Mesothelial cell of epicardium (in vitro differentiated cells): ENCODE data around the gene LRRC42. TPM values are rescaled to one million over a fixed set of nuclear protein-coding genes. Genes with fewer than 3 reads are reported as not detected.

ENCODE experiments used
- DNase-seq, 2 experiments: peaks; one replicate each; pipeline ENCODE4 v3.0.0; 2021; ENCODE audit warnings: low spot score in 2 of 2; ENCODE audit not compliant: unreplicated experiment in 2 of 2
- H3K27ac Mint-ChIP-seq: 2 replicates; pipeline ENCODE4 v1.8.0; 2021; ENCODE audit warnings: mixed read lengths
- H3K27me3 Mint-ChIP-seq: 2 replicates; pipeline ENCODE4 v1.8.0; 2021; ENCODE audit warnings: low read depth, mixed read lengths
- H3K36me3 Mint-ChIP-seq: 2 replicates; pipeline ENCODE4 v1.8.0; 2021; ENCODE audit warnings: mixed read lengths
- H3K4me1 Mint-ChIP-seq: 2 replicates; pipeline ENCODE4 v1.8.0; 2021; ENCODE audit warnings: mixed read lengths
- H3K4me3 Mint-ChIP-seq: 2 replicates; pipeline ENCODE4 v1.8.0; 2021; ENCODE audit warnings: mild to moderate bottlenecking, moderate library complexity, mixed read lengths
- H3K9me3 Mint-ChIP-seq: 2 replicates; pipeline ENCODE4 v1.8.0; 2021; ENCODE audit warnings: mixed read lengths
- CTCF ChIP-seq: fragments of 200-600 bp; sonication (generic); IDR thresholded peaks from one replicate; pipeline ENCODE4 v1.5.0; 2021; ENCODE audit warnings: antibody characterized with exemption; ENCODE audit not compliant: unreplicated experiment
- total RNA-seq: library from RNA; stranded (reverse); gene quantifications from 3 replicates; pipeline ENCODE4 v1.2.1, GENCODE V29; 2021

LRRC42 gene
- total RNA-seq, 1 donor from 2014 or later, result 43.2 TPM

- no peak for TF ChIP-seq CTCF
- Mint-ChIP-seq H3K27ac (no peak overlapping the region), H3K4me1 (peaks cover 7% of the 10 kb centered on the region), H3K9me3 (peaks cover 19% of the 10 kb centered on the region), H3K27me3 (no peaks in the 10 kb centered on the region), H3K4me3 (no peak overlapping the region), H3K36me3 (peaks cover 60% of the 10 kb centered on the region)
- no peak for DNase-seq
Observed at GRCh38 chr1:53930932-53931331, 15.2 kb upstream of the LRRC42 start.

GRCh38 chr1:53931523-53931922 is 14.6 kb upstream of the LRRC42 start:
- H3K9me3 Mint-ChIP-seq, result peaks cover 20% of the 10 kb centered on the region
- no peak for TF ChIP-seq CTCF
- no peak for DNase-seq
- no peaks in the 10 kb centered on the region for H3K27me3 Mint-ChIP-seq
- H3K27ac Mint-ChIP-seq, result no peak overlapping the region
- H3K36me3 Mint-ChIP-seq, result peaks cover 59% of the 10 kb centered on the region
- H3K4me3 Mint-ChIP-seq, result no peak overlapping the region
- H3K4me1 Mint-ChIP-seq, result peaks cover 7% of the 10 kb centered on the region

- H3K4me3 Mint-ChIP-seq, result no peak overlapping the region
- peaks cover 2% of the 10 kb centered on the region for H3K4me1 Mint-ChIP-seq
- no peak overlapping the region for H3K27ac Mint-ChIP-seq
- TF ChIP-seq CTCF, result no peak
- peaks cover 58% of the 10 kb centered on the region for H3K36me3 Mint-ChIP-seq
- DNase-seq, result no peak
- no peaks in the 10 kb centered on the region for H3K27me3 Mint-ChIP-seq
- H3K9me3 Mint-ChIP-seq, result peaks cover 23% of the 10 kb centered on the region
Observed at GRCh38 chr1:53934170-53934765, 11.9 kb upstream of the LRRC42 start.

DNA sequence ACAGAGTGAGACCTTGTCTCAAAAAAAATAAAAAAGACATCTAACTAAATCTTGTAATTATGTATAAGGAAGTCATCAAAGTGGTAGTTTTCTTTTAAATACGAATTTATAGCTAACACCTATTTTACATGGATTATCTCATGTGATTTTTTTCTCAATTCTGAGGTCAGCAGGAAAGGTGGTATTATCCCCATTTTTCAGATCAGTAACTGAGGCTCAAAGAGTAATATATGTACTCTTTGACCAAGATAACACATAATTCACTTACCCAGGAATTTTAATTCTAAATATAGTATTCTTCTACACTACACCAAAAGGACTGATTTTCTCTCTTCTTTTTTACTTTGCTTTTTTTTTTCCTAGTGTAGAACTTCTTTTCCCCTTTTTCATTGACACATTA is 9.7 kb upstream of the LRRC42 start:
- peaks cover 55% of the 10 kb centered on the region for H3K36me3 Mint-ChIP-seq
- H3K9me3 Mint-ChIP-seq, result peaks cover 18% of the 10 kb centered on the region
- H3K27me3 Mint-ChIP-seq, result no peaks in the 10 kb centered on the region
- no peak for TF ChIP-seq CTCF
- no peak for DNase-seq
- no peak overlapping the region for H3K4me3 Mint-ChIP-seq
- no peak overlapping the region for H3K27ac Mint-ChIP-seq
- H3K4me1 Mint-ChIP-seq, result peaks cover 2% of the 10 kb centered on the region

GRCh38 chr1:53938136-53938830 is 7.9 kb upstream of the LRRC42 start:
- Mint-ChIP-seq H3K4me3 (no peak overlapping the region), H3K9me3 (peaks cover 16% of the 10 kb centered on the region), H3K4me1 (peaks cover 2% of the 10 kb centered on the region), H3K27me3 (no peaks in the 10 kb centered on the region), H3K36me3 (peaks cover 43% of the 10 kb centered on the region), H3K27ac (no peak overlapping the region)
- no peak for TF ChIP-seq CTCF
- DNase-seq, result no peak
